VCaP (cell line): Measurements from ENCODE around the gene POU1F1.

Source experiments
- H3K27ac ChIP-seq: fragments of 450-650 bp; 2 replicates; pipeline ENCODE4 v1.5.1; 2017
- CTCF ChIP-seq: fragments of 450-650 bp; conservative IDR thresholded peaks from 2 replicates; pipeline ENCODE4 v1.5.1; 2017; ENCODE audit warnings: mild to moderate bottlenecking, moderate library complexity

The POU1F1 gene, protein sequence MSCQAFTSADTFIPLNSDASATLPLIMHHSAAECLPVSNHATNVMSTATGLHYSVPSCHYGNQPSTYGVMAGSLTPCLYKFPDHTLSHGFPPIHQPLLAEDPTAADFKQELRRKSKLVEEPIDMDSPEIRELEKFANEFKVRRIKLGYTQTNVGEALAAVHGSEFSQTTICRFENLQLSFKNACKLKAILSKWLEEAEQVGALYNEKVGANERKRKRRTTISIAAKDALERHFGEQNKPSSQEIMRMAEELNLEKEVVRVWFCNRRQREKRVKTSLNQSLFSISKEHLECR

GRCh38 chr3:87276484-87276883, at the start of gene POU1F1:
Gene POU1F1 (minus strand): TSS chr3:87276584. CDS start chr3:87276462, 122 bp downstream.
- no peak for TF ChIP-seq CTCF
- H3K27ac ChIP-seq = no peak within 1 kb of the TSS

GRCh38 chr3:87324609-87325008, 48.2 kb upstream of the POU1F1 start:
- no peak for TF ChIP-seq CTCF
- H3K27ac ChIP-seq = no peak overlapping the region

DNA sequence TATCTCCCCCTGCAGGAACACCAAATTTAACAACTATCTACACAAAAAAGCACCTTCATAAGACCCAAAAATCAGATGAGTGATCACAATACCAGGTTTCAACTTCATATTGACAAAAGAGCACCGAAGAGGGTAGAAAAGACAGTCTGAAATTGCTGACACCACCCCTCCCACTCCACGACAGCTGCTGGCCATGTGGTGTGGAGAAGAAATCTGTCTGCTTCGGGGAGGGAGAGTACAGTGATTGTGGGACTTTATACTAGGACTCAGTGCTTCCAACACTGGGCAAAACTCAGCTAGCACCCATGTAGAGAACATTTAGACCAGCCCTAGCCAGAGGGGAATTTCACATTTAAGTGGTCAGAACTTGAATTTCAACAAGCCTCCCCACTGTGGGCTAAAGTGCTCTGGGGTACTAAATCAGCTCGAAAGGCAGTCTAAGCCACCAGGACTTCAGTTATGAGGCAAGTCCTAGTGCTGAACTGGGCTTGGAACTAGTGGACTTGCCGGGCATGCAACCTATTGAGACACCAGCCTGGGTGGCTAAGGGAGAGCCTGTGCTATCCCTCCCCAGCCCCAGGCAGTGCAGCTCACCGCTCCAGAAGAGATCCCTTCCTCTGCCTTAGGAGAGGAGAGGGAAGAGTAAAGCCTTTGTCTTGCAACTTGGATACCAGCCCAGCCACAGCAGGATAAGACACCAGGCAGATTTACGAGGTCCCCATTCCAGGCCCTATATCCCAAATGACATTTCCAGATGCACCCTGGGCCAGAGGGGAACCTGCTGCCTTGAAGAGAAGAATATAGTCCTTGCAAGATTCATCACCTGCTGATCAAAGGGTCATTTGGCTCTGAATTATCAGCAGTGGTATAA, 44.6 kb upstream of the POU1F1 start:
- H3K27ac ChIP-seq = peak overlapping the region; percentile 77
- no peak for TF ChIP-seq CTCF

GRCh38 chr3:87318617-87319021, 42.2 kb upstream of the POU1F1 start:
- peak overlapping the region; percentile 77 for H3K27ac ChIP-seq
- TF ChIP-seq CTCF = no peak

DNA sequence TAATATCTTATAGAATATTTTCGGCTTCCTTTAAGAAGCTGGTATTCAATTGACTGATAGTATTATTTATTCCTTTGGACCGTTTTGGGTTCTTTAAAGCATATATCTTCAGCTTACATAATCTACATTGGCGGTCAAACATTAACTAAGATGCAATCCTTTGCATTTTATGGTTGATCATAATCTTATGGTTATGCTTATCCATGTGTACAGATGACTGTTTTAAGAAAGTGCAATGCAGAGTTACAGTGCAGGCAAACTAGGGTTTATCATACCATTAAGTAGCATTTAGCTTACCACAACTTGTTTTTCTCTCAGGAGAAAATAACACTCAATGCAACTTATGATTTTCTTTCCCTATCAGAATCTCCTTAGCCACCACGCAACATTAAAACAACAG, 41.4 kb upstream of the POU1F1 start:
- H3K27ac ChIP-seq = peak overlapping the region; percentile 77
- TF ChIP-seq CTCF = no peak

- peak overlapping the region; percentile 12; the same call in 1 of the 2 replicates for H3K27ac ChIP-seq
- TF ChIP-seq CTCF = no peak
Observed at GRCh38 chr3:87313641-87314040, 37.3 kb upstream of the POU1F1 start.

DNA sequence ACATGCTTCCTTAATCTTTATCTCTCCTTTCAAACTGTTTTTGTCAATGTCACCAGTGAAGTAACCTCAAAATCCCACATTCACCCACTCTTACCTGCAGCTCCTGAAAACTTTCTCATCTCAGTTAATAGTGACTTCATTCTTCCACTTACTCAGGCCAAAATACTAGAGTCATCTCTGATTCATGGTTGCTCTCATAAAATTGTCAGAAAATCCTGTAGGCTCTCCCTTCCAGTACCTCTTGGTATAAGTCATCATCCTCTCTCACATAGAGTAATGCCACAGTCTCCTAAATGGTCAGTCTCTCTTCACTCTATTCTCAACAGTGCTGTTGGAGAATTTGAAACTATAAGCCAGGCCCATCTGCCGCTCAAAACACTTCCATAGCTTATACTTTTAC, 34.9 kb upstream of the POU1F1 start:
- no peak for TF ChIP-seq CTCF
- H3K27ac ChIP-seq = no peak overlapping the region
